IPS-20b (cell line): ENCODE data around the gene ANKRD37.

ENCODE experiments used
- H3K27ac ChIP-seq: one replicate; pipeline ENCODE4 v1.5.1; 2013; ENCODE audit warnings: low read length
- H3K27me3 ChIP-seq: 2 replicates; pipeline ENCODE4 v1.6.1; 2013; ENCODE audit warnings: mild to moderate bottlenecking, low read length, inconsistent platforms; ENCODE audit not compliant: insufficient read depth
- H3K36me3 ChIP-seq: 2 replicates; pipeline ENCODE4 v1.6.1; 2013; ENCODE audit warnings: low read depth, mild to moderate bottlenecking, inconsistent platforms, low read length, moderate library complexity; ENCODE audit not compliant: insufficient read depth
- H3K4me1 ChIP-seq: 2 replicates; pipeline ENCODE4 v1.6.1; 2013; ENCODE audit warnings: mild to moderate bottlenecking, control low read depth, inconsistent platforms, low read length, moderate library complexity; ENCODE audit not compliant: insufficient read depth
- H3K4me3 ChIP-seq: 2 replicates; pipeline ENCODE4 v1.5.1; 2013; ENCODE audit warnings: mild to moderate bottlenecking, low read length, inconsistent platforms
- H3K9ac ChIP-seq: 2 replicates; pipeline ENCODE4 v1.6.1; 2013; ENCODE audit warnings: low read depth, mild to moderate bottlenecking, inconsistent platforms, low read length, moderate library complexity
- H3K9me3 ChIP-seq: 2 replicates; pipeline ENCODE4 v1.6.1; 2013; ENCODE audit warnings: mild to moderate bottlenecking, low read depth, low read length, inconsistent platforms; ENCODE audit not compliant: insufficient read depth

ANKRD37 gene

GRCh38 chr4:185381288-185382196 lies 15.1 kb upstream of the ANKRD37 start:
- no peaks in the 10 kb centered on the region for H3K4me1 ChIP-seq
- H3K4me3 ChIP-seq = no peak overlapping the region
- H3K27ac ChIP-seq = no peak overlapping the region
- H3K9me3 ChIP-seq = no peaks in the 10 kb centered on the region
- H3K27me3 ChIP-seq = no peaks in the 10 kb centered on the region
- no peaks in the 10 kb centered on the region for H3K36me3 ChIP-seq
- H3K9ac ChIP-seq = no peak overlapping the region

- no peaks in the 10 kb centered on the region for H3K9me3 ChIP-seq
- H3K4me1 ChIP-seq = no peaks in the 10 kb centered on the region
- H3K9ac ChIP-seq = no peak overlapping the region
- H3K36me3 ChIP-seq = no peaks in the 10 kb centered on the region
- no peak overlapping the region for H3K27ac ChIP-seq
- H3K4me3 ChIP-seq = no peak overlapping the region
- H3K27me3 ChIP-seq = no peaks in the 10 kb centered on the region
These were observed 13.9 kb upstream of the ANKRD37 start for GRCh38 chr4:185382754-185383153.

DNA sequence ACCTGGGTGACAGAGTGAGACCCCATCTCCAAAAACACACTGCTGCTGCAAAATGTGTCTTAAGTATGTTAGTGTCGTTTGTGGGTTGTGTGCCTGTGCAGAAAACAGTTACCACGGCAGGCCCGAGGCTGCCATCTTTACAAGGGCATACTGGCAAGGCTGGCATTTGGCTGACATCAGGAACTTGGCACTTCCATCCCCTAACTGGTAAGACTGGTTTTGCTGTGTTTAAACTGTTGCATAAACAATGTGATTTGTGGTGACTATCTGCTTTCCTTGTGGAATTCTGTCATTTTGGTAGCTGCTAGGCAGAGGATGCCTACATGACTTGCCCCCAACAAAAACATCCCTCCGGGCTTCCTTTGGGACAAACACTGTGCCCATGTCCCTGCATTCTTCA lies 13.2 kb upstream of the ANKRD37 start:
- Histone ChIP-seq H3K27me3 (no peaks in the 10 kb centered on the region), H3K36me3 (no peaks in the 10 kb centered on the region), H3K9me3 (no peaks in the 10 kb centered on the region), H3K4me3 (no peak overlapping the region), H3K27ac (no peak overlapping the region), H3K9ac (no peak overlapping the region), H3K4me1 (no peaks in the 10 kb centered on the region)

DNA sequence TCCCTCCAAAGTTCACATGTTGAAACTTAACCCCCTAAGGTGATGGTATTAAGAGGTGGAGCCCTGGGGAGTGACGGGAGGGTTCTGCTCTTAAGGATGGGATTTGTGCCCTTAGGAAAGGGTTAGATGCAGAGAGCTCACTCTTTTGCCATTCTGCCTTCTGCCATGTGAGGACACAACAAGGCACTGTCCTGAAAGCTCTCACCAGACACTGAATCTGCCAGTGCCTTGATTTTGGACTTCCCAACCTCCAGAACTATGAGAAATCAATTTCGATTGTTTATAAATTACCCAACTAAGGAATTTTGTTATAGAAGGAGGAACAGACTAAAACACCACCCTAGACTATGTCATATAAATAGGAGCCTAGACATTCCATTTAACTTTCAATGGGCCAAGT lies 12.6 kb upstream of the ANKRD37 start:
- no peak overlapping the region for H3K27ac ChIP-seq
- no peak overlapping the region for H3K9ac ChIP-seq
- H3K36me3 ChIP-seq = no peaks in the 10 kb centered on the region
- no peaks in the 10 kb centered on the region for H3K9me3 ChIP-seq
- no peaks in the 10 kb centered on the region for H3K4me1 ChIP-seq
- no peaks in the 10 kb centered on the region for H3K27me3 ChIP-seq
- no peak overlapping the region for H3K4me3 ChIP-seq

DNA sequence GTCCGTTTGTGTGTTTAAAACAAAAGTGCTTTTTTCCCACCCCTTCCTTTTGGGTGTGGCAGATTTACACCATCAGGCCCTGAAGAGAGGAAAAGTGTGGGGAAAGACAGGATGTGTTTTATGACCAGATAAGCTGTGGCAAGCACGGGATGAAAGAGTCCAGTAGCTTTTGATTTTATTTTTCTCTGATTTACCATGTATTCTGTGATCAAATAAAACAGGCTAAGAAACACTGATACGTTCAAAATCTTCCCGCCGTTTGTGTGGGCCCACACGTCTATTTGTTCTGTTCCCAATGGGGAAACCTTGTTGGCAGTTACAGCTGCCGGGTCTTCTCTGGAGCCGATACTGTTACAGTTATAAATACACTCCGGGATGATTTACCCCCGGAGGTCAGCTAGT lies 11.7 kb upstream of the ANKRD37 start:
- Histone ChIP-seq H3K4me3 (no peak overlapping the region), H3K27ac (no peak overlapping the region), H3K4me1 (no peaks in the 10 kb centered on the region), H3K9me3 (no peaks in the 10 kb centered on the region), H3K27me3 (no peaks in the 10 kb centered on the region), H3K36me3 (no peaks in the 10 kb centered on the region), H3K9ac (no peak overlapping the region)

- Histone ChIP-seq H3K9ac (no peak overlapping the region), H3K9me3 (no peaks in the 10 kb centered on the region), H3K27ac (no peak overlapping the region), H3K4me1 (no peaks in the 10 kb centered on the region), H3K27me3 (no peaks in the 10 kb centered on the region), H3K4me3 (no peak overlapping the region), H3K36me3 (no peaks in the 10 kb centered on the region)
These were observed 8.7 kb upstream of the ANKRD37 start for GRCh38 chr4:185387957-185388356.

GRCh38 chr4:185390941-185391340 lies 5.7 kb upstream of the ANKRD37 start:
- Histone ChIP-seq H3K27me3 (peaks cover 11% of the 10 kb centered on the region; the same call in 1 of the 2 replicates), H3K4me1 (no peaks in the 10 kb centered on the region; the same call in 1 of the 2 replicates), H3K4me3 (no peak overlapping the region), H3K36me3 (no peaks in the 10 kb centered on the region), H3K9me3 (no peaks in the 10 kb centered on the region), H3K9ac (no peak overlapping the region), H3K27ac (no peak overlapping the region)

DNA sequence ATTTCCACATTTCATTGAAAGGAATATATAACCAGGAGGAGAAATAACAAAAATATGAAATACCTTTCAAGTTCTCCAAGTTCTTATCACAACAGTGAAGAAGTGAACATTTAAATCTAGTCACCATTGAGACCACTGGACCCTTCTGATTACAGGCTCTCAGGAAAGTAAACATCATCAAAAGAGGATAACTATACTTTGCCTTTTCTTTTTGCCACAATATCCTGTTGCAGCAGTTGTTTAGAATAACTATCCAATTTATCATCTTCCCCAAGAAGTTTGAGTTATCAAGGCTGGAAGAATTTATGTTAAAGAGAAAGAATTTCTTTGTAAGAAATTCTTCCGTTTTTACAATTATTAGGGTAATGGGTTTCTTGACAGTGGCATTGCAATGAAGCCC lies 4.5 kb upstream of the ANKRD37 start:
- Histone ChIP-seq H3K4me3 (no peak overlapping the region), H3K4me1 (no peaks in the 10 kb centered on the region; the same call in 1 of the 2 replicates), H3K9ac (no peak overlapping the region), H3K36me3 (no peaks in the 10 kb centered on the region), H3K27me3 (peaks cover 11% of the 10 kb centered on the region; the same call in 1 of the 2 replicates), H3K27ac (no peak overlapping the region), H3K9me3 (no peaks in the 10 kb centered on the region)

- Histone ChIP-seq H3K27me3 (peaks cover 11% of the 10 kb centered on the region; the same call in 1 of the 2 replicates), H3K9ac (no peak overlapping the region), H3K4me1 (no peaks in the 10 kb centered on the region; the same call in 1 of the 2 replicates), H3K27ac (no peak overlapping the region), H3K4me3 (no peak overlapping the region), H3K9me3 (no peaks in the 10 kb centered on the region), H3K36me3 (peaks cover 11% of the 10 kb centered on the region)
These were observed 1.9 kb upstream of the ANKRD37 start for GRCh38 chr4:185394568-185395237.

- Histone ChIP-seq H3K27ac (no peak within 1 kb of the TSS), H3K27me3 (peaks cover 11% of the 10 kb centered on the region; the same call in 1 of the 2 replicates), H3K9me3 (no peaks in the 10 kb centered on the region), H3K4me1 (no peaks in the 10 kb centered on the region; the same call in 1 of the 2 replicates), H3K36me3 (peaks cover 18% of the 10 kb centered on the region), H3K4me3 (peak within 1 kb of the TSS; percentile 86), H3K9ac (peak within 1 kb of the TSS; percentile 74; the same call in 1 of the 2 replicates)
These were observed 1.2 kb upstream of the ANKRD37 start, which contains the start of gene LRP2BP for GRCh38 chr4:185395238-185395955. LRP2BP (minus strand) TSS chr4:185395924; CDS start chr4:185378186, 17,738 bp downstream.

DNA sequence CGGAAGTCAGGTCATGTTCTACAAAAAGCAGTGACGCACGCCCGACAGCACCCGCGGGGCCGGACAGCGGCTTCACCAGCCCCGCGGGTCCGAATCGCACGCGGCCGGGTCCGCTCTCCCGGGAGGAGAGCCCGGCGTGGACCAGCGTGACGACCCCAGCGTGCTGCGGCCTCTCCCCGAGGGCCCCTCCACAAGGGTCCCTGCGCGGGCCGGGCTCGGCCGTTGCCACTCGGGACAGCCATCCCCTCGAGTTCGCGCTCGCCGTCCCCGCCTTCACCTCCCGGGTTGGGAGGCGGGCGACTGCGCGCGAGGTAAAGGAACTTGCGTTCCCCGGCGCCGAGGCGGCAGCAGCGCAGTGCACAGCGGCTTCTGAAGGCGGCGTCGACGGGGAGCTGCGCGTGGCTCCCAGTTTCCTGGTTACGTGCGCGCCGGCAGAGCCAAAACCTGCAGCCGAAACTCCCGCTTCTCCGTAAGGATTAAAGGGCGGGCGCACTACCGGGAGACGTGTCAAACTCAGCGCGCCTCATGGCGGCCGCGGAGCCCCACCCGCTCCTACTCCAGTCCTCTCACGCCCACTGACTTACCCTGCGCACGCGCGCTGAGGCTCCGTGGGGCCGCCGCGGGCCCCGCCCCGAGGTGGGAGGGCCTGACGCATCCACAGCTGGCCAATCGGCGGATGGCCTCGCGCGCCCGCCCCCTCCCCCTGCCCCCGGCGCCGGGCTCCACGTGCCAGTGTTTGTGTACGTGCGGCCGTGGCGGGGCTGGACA lies 501 bp upstream of the ANKRD37 start:
- Histone ChIP-seq H3K4me3 (peak overlapping the region; percentile 86), H3K4me1 (no peaks in the 10 kb centered on the region; the same call in 1 of the 2 replicates), H3K27me3 (peaks cover 11% of the 10 kb centered on the region; the same call in 1 of the 2 replicates), H3K9me3 (no peaks in the 10 kb centered on the region), H3K36me3 (peaks cover 25% of the 10 kb centered on the region), H3K27ac (no peak overlapping the region), H3K9ac (peak overlapping the region; percentile 10; the same call in 1 of the 2 replicates)
